HG03095 (cell line): ENCODE results near the gene SNX30.
A peak's percentile ranks its signal among the peaks of the same experiment; 100 is the strongest.
"Not testable (repeated sequence)": the region's sequence is repeated elsewhere in the genome, so short reads cannot be mapped to it uniquely, and the experiment has no call there.

Experiments used
- ATAC-seq: cut with Tn5 transposase; IDR thresholded peaks from one replicate; pipeline ENCODE4 v1.9.1; 2021; ENCODE audit warnings: moderate library complexity; ENCODE audit not compliant: unreplicated experiment

The SNX30 gene

DNA sequence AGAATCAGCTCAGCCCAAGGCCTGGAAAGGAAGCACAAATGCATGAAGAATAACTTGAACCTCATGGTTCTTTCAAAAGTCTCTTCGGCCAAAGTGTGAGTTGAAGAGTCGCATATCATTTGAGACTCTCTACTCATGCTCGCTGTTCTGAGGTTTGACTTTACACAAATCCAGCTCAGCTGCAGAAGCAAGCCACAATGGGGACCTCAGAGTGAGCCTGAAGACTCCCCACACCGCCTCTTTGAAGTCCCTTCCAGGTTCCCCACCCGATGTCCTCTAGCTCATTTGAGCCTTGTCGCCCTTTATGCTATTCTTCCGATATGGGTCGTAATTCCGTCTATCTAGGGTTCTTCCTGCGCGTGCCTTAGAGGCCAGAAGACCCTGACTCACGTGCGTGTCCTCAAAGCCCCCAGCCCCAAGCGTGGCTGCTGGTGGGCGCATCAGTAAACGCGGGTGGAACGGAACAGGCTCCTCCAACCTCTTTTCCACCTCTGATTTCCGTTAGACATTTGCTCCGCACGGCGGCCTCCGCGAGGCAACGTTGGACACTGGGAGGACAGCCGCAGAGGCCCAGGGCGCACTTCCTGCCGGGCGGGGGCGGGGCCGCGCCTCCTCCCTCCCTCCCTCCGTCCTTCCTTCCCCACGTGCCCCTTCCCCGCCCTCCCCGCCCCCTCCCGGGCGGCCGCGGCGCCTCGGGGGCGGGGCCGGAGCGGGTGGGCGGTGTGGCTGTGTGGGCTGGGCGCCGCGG, at the start of gene SNX30:
SNX30 (plus strand) TSS at position 745 of the 748 bp plus-strand sequence. CDS start 242 bp downstream, outside the sequence.
- ATAC-seq = peak; percentile 71

GRCh38 chr9:112703304-112703703, 47.3 kb upstream of the SNX30 start:
- ATAC-seq = no peak

GRCh38 chr9:112705768-112706427, 44.7 kb upstream of the SNX30 start:
- ATAC-seq = no peak

- no peak for ATAC-seq
These were observed 39.4 kb upstream of the SNX30 start for GRCh38 chr9:112711050-112711689.

- no peak for ATAC-seq
These were observed 37.9 kb upstream of the SNX30 start for GRCh38 chr9:112712678-112713077.

- peak; percentile 94 for ATAC-seq
These were observed 32.8 kb upstream of the SNX30 start, which contains the start of gene INIP for GRCh38 chr9:112717661-112718331. TSS of gene INIP (minus strand) at chr9:112718117. CDS start at chr9:112716485, 1,632 bp downstream.

- no peak for ATAC-seq
These were observed 31.3 kb upstream of the SNX30 start for GRCh38 chr9:112719241-112719691.

GRCh38 chr9:112719696-112720095, 30.9 kb upstream of the SNX30 start:
- ATAC-seq = no peak

DNA sequence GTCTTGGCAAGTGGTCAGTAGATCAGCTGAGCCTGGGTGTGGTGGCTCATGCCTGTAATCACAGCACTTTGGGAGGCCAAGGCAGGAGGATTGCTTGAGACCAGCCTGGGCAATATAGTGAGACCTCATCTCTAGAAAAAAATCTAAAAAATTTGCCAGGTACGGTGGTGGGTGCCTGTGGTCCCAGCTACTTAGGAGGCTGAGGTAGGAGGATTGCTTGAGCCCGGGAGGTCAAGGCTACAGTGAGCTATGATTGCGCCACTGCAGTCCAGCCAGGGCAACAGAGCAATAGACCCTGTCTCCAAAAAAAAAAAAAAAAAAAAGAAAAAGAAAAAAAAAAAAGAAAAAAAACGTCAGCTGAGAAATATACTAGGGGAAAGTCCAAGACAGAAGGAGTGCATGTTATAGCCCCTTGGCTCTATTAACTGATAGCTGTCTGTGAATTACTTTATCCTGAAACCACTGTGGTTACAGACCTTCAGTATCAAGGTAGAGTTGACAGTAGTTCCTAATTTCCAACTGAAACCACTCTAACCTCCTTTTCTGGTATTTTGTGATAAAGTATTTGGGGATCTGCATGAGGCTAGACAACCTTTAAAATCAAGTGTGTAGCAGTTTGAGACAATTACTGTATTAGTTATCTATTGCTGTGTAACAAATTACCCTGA, 30.3 kb upstream of the SNX30 start:
- no peak for ATAC-seq

GRCh38 chr9:112722749-112723148, 27.8 kb upstream of the SNX30 start:
- ATAC-seq = not testable (repeated sequence)

DNA sequence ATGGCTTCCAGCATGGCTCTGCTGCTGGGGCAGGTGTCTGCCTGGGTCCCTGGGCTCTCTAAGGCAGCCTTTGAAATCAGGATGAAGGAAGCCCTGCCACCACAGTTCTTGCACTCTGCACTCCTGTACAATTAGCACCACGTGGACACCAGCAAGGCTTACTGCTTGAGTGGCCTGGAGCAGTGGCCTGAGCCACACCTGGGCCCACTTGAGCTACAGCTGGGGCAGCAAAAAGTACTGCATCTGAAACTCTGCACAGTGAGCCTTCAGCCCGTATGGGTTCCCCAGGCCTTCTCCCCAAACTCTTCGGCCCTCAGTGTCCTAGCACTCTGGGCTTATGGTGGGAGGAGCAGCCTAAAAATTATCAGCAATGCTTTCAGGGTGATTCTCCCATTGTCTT, 24.6 kb upstream of the SNX30 start:
- peak; percentile 63 for ATAC-seq

DNA sequence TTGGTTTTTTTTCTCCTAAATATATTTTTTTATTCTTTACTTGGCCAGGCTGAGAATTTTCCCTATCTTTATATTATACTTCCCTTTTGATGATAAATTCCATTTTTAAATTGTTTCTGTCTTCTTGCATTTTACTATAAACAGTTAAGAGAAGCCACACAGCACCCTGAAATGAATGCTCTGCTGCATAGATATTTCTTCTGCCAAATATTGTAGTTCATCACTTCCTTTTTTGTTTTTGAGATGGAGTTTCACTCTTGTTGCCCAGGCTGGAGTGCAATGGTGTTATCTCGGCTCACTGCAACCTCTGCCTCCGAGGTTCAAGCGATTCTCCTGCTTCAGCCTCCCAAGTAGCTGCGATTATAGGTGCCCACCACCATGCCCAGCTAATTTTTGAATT, 24.1 kb upstream of the SNX30 start:
- no peak for ATAC-seq

GRCh38 chr9:112728401-112728800, 22.2 kb upstream of the SNX30 start:
- no peak for ATAC-seq

DNA sequence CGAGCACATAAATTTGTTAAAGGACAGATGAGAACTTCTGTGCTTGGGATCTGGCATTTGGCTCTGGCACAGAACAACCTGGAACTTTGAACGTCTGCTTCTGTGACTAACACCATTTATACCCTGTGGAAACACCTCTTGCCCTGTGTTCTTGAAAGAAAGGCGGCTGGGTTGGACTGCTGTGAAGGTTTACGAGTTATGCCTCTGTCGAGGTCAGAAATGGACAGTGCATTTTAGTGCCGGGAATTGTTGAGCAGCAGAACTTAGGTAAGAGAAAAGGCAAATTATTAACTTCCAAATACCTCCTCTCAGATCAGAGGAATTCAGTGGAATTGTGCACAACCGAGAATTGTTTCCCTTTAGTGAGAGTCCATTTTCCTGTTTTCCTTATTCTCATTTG, 18.6 kb upstream of the SNX30 start:
- ATAC-seq = no peak

DNA sequence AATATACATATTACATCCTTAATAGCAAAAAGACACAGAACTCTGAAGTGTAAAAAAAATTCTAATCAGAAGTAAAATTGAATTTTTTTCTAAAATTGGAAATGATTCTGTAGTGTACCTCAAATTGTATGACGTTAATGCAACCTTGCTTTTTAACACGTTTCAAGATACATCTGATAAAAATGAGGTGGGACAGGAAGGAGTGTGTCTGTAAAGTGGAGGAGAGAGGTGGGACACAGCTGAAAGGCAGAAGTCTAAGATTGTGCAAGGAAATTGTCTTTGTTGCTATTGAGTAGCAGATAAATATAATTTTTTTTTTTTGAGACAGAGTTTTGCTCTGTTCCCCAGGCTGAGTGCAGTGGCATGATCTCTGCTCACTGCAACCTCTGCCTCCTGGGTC, 15.7 kb upstream of the SNX30 start:
- no peak for ATAC-seq

- ATAC-seq = no peak
These were observed 7.2 kb upstream of the SNX30 start for GRCh38 chr9:112743216-112743836.

GRCh38 chr9:112744177-112744576, 6.4 kb upstream of the SNX30 start:
- no peak for ATAC-seq

DNA sequence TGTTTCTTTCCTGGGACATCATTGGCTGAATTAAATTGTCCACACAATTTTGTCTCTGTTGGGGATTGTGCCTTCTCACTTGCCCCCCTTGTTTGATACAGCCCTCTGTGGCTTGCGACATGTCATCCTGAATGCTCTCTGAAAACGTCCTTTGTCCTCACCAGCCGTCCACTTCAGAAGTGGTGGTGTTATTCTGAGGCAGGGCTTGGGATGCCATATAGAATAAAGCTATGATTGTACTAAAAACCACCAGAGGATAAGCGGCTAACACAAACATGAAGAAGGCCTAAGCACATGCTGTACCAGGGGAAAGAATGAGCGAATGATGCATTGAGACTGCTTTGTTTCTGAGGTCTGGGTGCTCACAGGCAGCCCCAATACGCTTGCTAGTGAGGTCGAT, 3.5 kb upstream of the SNX30 start:
- ATAC-seq = no peak

- no peak for ATAC-seq
These were observed 150 bp downstream of the SNX30 start for GRCh38 chr9:112750764-112751055.

- ATAC-seq = peak; percentile 25
These were observed 666 bp downstream of the SNX30 start for GRCh38 chr9:112751056-112751795.
